K562 (cell line): ENCODE data around the gene SERHL2. TPM values are rescaled to one million over a fixed set of nuclear protein-coding genes. Genes with fewer than 3 reads are reported as not detected.

Source experiments
- ATAC-seq: fragments of 200-7000 bp; cut with Tn5 transposase; 3 replicates; pipeline ENCODE4 v1.9.1; 2020; ENCODE audit warnings: moderate library complexity
- BruUV-seq: library from RNA; stranded (reverse); fragments of 400-500 nt; replicated peaks from 2 replicates; lab custom pipeline; 2021; lab: Mats Ljungman, UMichigan
- CTCF ChIA-PET: fragments of 300-600 bp; formaldehyde crosslinking; extraction: SDS; loops from one replicate; lab custom pipeline; 2021; ENCODE audit warnings: low intra/inter-chr PET ratio; lab: Yijun Ruan, JAX
- POLR2A ChIA-PET: fragments of 300-600, 350-650 bp; sonication (Branson Sonifier 250); formaldehyde crosslinking; extraction: SDS; loops from one replicate; lab custom pipeline; 2021; ENCODE audit warnings: antibody characterized with exemption, inconsistent platforms; lab: Yijun Ruan, JAX
- DNase-seq, 4 experiments: peaks; one replicate each; pipeline versions ENCODE4 v3.0.0 to v3.0.0-alpha.2; 2011 to 2018; ENCODE audit warnings: low spot score in 3 of 4, mixed read lengths in 3 of 4; ENCODE audit errors: extremely low read depth in 1 of 4
- FAIRE-seq: peaks from 2 replicates; lab custom pipeline; 2011; peaks lifted over from hg19 to GRCh38; lab: Jason Lieb, UNC
- H2AFZ ChIP-seq: 2 replicates; pipeline ENCODE4 v1.6.0; 2011; ENCODE audit warnings: low read depth, low read length, control low read depth, inconsistent platforms
- H3K27ac ChIP-seq: fragments of 200-600 bp; 3 replicates; pipeline ENCODE4 v1.8.0; 2011; ENCODE audit warnings: low read depth, mild to moderate bottlenecking, control low read depth, inconsistent platforms, low read length, moderate library complexity, mixed read lengths; ENCODE audit errors: extremely low read depth
- H3K27me3 ChIP-seq, 2 experiments: fragments of 300-600 bp in 1 of 2; 2 replicates in 1 of 2; 3 replicates in 1 of 2; pipeline versions ENCODE4 v1.6.0 to v1.8.0; 2011; ENCODE audit warnings: inconsistent platforms in 2 of 2, low read length in 2 of 2, mild to moderate bottlenecking in 1 of 2, mixed read lengths in 1 of 2, moderate library complexity in 1 of 2; ENCODE audit not compliant: control insufficient read depth in 2 of 2, insufficient read depth in 2 of 2
- H3K36me3 ChIP-seq: fragments of 300-600 bp; 3 replicates; pipeline ENCODE4 v1.8.0; 2011; ENCODE audit warnings: mild to moderate bottlenecking, low read length, inconsistent platforms; ENCODE audit not compliant: control insufficient read depth, insufficient read depth
- H3K4me1 ChIP-seq, 2 experiments: fragments of 200-600 bp in 1 of 2; replicated peaks in 1 of 2; 2 replicates in 1 of 2; 3 replicates in 1 of 2; pipeline versions ENCODE4 v1.5.1 to v1.8.0; 2011; ENCODE audit warnings: inconsistent platforms in 2 of 2, low read length in 2 of 2, mild to moderate bottlenecking in 1 of 2, mixed read lengths in 1 of 2, moderate library complexity in 1 of 2; ENCODE audit not compliant: control insufficient read depth in 2 of 2, insufficient read depth in 2 of 2
- H3K4me2 ChIP-seq: 2 replicates; pipeline ENCODE4 v1.6.1; 2011; ENCODE audit warnings: low read length, control low read depth, inconsistent platforms, mixed read lengths; ENCODE audit not compliant: insufficient read depth
- H3K4me3 ChIP-seq: fragments of 200-600 bp; sonication (generic), shearing (Covaris generic); 2 replicates; pipeline ENCODE4 v1.5.1; 2016; ENCODE audit warnings: control low read depth, inconsistent platforms
- H3K79me2 ChIP-seq: fragments of 200-600 bp; 3 replicates; pipeline ENCODE4 v1.8.0; 2011; ENCODE audit warnings: low read length, inconsistent platforms; ENCODE audit not compliant: control insufficient read depth, insufficient read depth
- H3K9ac ChIP-seq, 2 experiments: 2 replicates each; pipeline versions ENCODE4 v1.6.0 to v1.6.1; 2011; ENCODE audit warnings: low read depth in 2 of 2, low read length in 2 of 2, control low read depth in 1 of 2, inconsistent platforms in 1 of 2, mild to moderate bottlenecking in 1 of 2, mixed read lengths in 1 of 2; ENCODE audit not compliant: insufficient read depth in 1 of 2
- H3K9me1 ChIP-seq: one replicate; pipeline ENCODE4 v1.6.0; 2011; ENCODE audit warnings: inconsistent platforms, mild to moderate bottlenecking, low read length, moderate library complexity; ENCODE audit not compliant: control insufficient read depth, insufficient read depth
- H3K9me3 ChIP-seq: replicated peaks from 2 replicates; pipeline ENCODE4 v1.5.1; 2011; ENCODE audit warnings: low read depth, low read length, inconsistent platforms; ENCODE audit not compliant: control insufficient read depth, insufficient read depth
- H4K20me1 ChIP-seq: replicated peaks from 2 replicates; pipeline ENCODE4 v1.6.1; 2011; ENCODE audit warnings: low read length, inconsistent platforms, mixed read lengths; ENCODE audit not compliant: control insufficient read depth, insufficient read depth
- CREB1 ChIP-seq, 2 experiments: sonication (generic) in 1 of 2; formaldehyde crosslinking in 1 of 2; IDR thresholded peaks; 2 replicates each; pipeline versions ENCODE4 v1.6.1 to v1.8.0; 2012 to 2022; ENCODE audit warnings: inconsistent platforms in 1 of 2, mild to moderate bottlenecking in 1 of 2, missing genetic modification reagents in 1 of 2, moderate library complexity in 1 of 2
- ELK1 ChIP-seq: sonication (generic); formaldehyde crosslinking; IDR thresholded peaks from 2 replicates; pipeline ENCODE4 v1.8.1; 2022; ENCODE audit warnings: missing genetic modification reagents
- GABPA ChIP-seq: fragments of 200-800 bp; sonication (Bioruptor generic); conservative IDR thresholded peaks from 2 replicates; pipeline ENCODE4 v1.6.1; 2016; ENCODE audit warnings: low read depth, missing genetic modification characterization, missing compliant biosample characterization
- HEY1 ChIP-seq: fragments of 250-450 bp; sonication (Bioruptor Pico); IDR thresholded peaks from 2 replicates; pipeline ENCODE4 v1.5.0; 2020; ENCODE audit warnings: mild to moderate bottlenecking, moderate library complexity, borderline replicate concordance
- PHB ChIP-seq: fragments of 250-450 bp; sonication (Bioruptor Pico); IDR thresholded peaks from 2 replicates; pipeline ENCODE4 v1.5.0; 2021
- PTRF ChIP-seq: fragments of 450-650 bp; IDR thresholded peaks from 2 replicates; pipeline ENCODE4 v1.6.1; 2016; ENCODE audit warnings: mild to moderate bottlenecking, missing genetic modification characterization, missing compliant biosample characterization
- SP1 ChIP-seq: sonication (generic); formaldehyde crosslinking; IDR thresholded peaks from 2 replicates; pipeline ENCODE4 v1.8.1; 2022; ENCODE audit warnings: mild to moderate bottlenecking, missing genetic modification reagents
- STAT5A ChIP-seq: IDR thresholded peaks from 2 replicates; pipeline ENCODE4 v1.6.1; 2012; ENCODE audit warnings: low read length, inconsistent platforms, borderline replicate concordance
- TBL1XR1 ChIP-seq, 2 experiments: IDR thresholded peaks; 2 replicates each; pipeline ENCODE4 v1.6.1; 2012; ENCODE audit warnings: improper control_type of control experiment in 2 of 2, low read length in 2 of 2, mild to moderate bottlenecking in 1 of 2
- ZFP91 ChIP-seq: sonication (generic); formaldehyde crosslinking; IDR thresholded peaks from 2 replicates; pipeline ENCODE4 v1.8.0; 2022; ENCODE audit warnings: mild to moderate bottlenecking, missing genetic modification reagents
- ZNF143 ChIP-seq: sonication (generic); formaldehyde crosslinking; IDR thresholded peaks from 2 replicates; pipeline ENCODE4 v1.9.0; 2022; ENCODE audit warnings: mild to moderate bottlenecking, missing genetic modification reagents
- ZNF431 ChIP-seq: sonication (generic); formaldehyde crosslinking; IDR thresholded peaks from 2 replicates; pipeline ENCODE4 v1.8.0; 2022; ENCODE audit warnings: mild to moderate bottlenecking, missing genetic modification reagents
- ZNF696 ChIP-seq: fragments of 250-450 bp; sonication (Bioruptor Pico); conservative IDR thresholded peaks from 2 replicates; pipeline ENCODE4 v1.4.0; 2020; ENCODE audit warnings: mild to moderate bottlenecking, moderate library complexity
- WGBS: fragments of 100-300 bp; shearing (Covaris generic); methylation state at CpG from one replicate; pipeline ENCODE4 v1.1.6; 2016; ENCODE audit warnings: low coverage, mixed read lengths; ENCODE audit not compliant: insufficient coverage; ENCODE audit errors: missing lambda C conversion rate; 5-methylcytosine and 5-hydroxymethylcytosine counted together
- in situ Hi-C: fragments of 300-500 bp; cut with MboI; formaldehyde crosslinking; loops from 4 replicates; pipeline ENCODE4 v1.15.0; 2018; ENCODE audit warnings: inconsistent platforms, mixed read lengths
- intact Hi-C: fragments of 100-400 bp; cut with micrococcal nuclease; formaldehyde crosslinking; loops from 2 replicates; pipeline ENCODE4 v1.14.2; 2022
- polyA plus RNA-seq, 8 experiments: library from polyadenylated mRNA; depleted of rRNA in 4 of 8; stranded (reverse) in 5 of 8; unstranded in 3 of 8; fragments of >200 nt; fragmentation: Nextera tagmentation in 2 of 8; fragmentation: Illumina TruSeq in 1 of 8; extraction: Ambion mirVana in 2 of 8; extraction: Trizol in 1 of 8; gene quantifications; 2 replicates each; pipeline versions ENCODE4 v1.2.1 to v1.2.3, GENCODE V29; 2011 to 2014; ENCODE audit warnings: inconsistent platforms in 1 of 8, missing spikeins in 1 of 8
- total RNA-seq, 7 experiments: library from RNA; depleted of rRNA in 6 of 7; stranded (reverse); fragments of >200 nt in 6 of 7; fragmentation: Illumina TruSeq in 2 of 7; extraction: Trizol in 2 of 7; gene quantifications; 2 replicates each; pipeline versions ENCODE4 v1.2.1 to v1.2.3, GENCODE V29; 2011 to 2021; ENCODE audit warnings: low replicate concordance in 1 of 7
- TF ChIP-seq, protein P1 (sequence below): fragments of 450-650 bp; IDR thresholded peaks from one replicate; pipeline ENCODE4 v1.6.1; 2018; ENCODE audit warnings: mild to moderate bottlenecking, moderate library complexity; ENCODE audit not compliant: partially characterized antibody
- TF ChIP-seq, protein P2 (sequence below), 2 experiments: fragments of 200-800 bp in 1 of 2; sonication (Bioruptor generic) in 1 of 2; sonication (generic) in 1 of 2; formaldehyde crosslinking in 1 of 2; IDR thresholded peaks in 1 of 2; conservative IDR thresholded peaks in 1 of 2; 2 replicates each; pipeline versions ENCODE4 v1.5.0 to v1.6.1; 2016 to 2020; ENCODE audit warnings: missing compliant biosample characterization in 1 of 2, missing genetic modification characterization in 1 of 2, missing genetic modification reagents in 1 of 2

Gene SERHL2
- total and polyA plus RNA-seq, 9 of the 15 experiments (the other 6 are each of a cell fraction or from before 2014, with no cell fraction given), result 19.9 to 62.6 (median 25.2) TPM

DNA sequence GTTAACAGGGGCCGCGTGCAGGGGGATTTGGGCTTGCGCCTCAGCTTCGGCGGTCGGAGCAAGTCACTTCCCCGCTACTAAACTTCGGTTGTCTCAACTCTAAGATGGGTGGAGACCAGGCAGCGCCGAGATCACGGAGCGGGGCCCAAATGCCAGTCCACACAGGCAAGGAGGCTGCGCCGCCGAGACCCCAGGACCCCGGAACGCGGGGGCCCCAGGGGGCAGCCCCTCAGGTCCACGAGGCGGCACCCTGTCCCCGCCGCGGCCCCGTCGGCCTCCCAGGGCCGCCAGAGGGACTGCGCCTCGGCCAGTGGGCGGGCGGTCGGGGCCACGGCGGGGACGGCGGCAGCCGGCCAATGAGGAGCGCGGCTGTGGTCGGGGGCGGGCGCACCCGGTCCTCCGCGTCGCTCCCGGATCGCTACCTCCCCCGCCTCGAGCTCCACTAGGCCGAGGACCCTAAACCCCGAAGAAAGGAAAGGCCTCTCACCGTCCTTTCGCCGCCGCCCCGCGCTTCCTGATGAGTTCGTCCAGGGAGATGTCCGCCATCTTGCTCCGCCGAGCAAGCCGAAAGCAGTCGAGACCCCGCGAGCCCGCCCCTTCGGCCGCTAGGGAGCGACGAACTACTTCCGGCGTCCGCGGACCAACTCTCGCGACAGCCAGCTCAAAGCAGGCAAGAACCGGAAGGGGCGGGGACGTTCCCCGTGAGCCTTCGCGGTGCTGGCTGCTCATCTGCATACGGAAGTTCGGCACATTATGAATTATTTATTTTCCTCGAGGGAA is 60.7 kb downstream of the SERHL2 start, which contains the start of gene POLDIP3:
Gene POLDIP3 (minus strand): TSS at position 572 of the 780 bp plus-strand sequence. CDS start 26 bp downstream, at position 546.
- H3K4me3 ChIP-seq, result peak within 1 kb of the TSS; percentile 61
- peak; percentile 87 for ATAC-seq
- BruUV-seq, result no TSS peak
- peaks cover 15 to 43% of the 10 kb centered on the region in 2 experiments; a peak in 4 of 5 replicates for H3K4me1 ChIP-seq
- H3K9me1 ChIP-seq, result no peaks in the 10 kb centered on the region
- peak within 1 kb of the TSS; percentile 86 for H2AFZ ChIP-seq
- peak within 1 kb of the TSS; percentile 93 to 97 for H3K9ac ChIP-seq
- H3K9me3 ChIP-seq, result no peaks in the 10 kb centered on the region
- peaks cover 50% of the 10 kb centered on the region for H3K79me2 ChIP-seq
- peak; percentile 90 to 96 (median 90) for DNase-seq
- intact Hi-C loops (no loop called here), in situ Hi-C loops (no loop called here)
- H3K4me2 ChIP-seq, result peak within 1 kb of the TSS; percentile 80
- 2% methylated on average over 56 of the region's 85 CpGs for WGBS
- FAIRE-seq, result peak; percentile 96
- H4K20me1 ChIP-seq, result 0 out of 2 replicates have a peak, but pooled peaks cover 17% of the 10 kb centered on the region
- POLR2A ChIA-PET, result interaction anchor here (0.5 to 3.1 kb wide), 44 partner anchors 8 to 1412 kb away, joined by 3 to 46 read pairs (median 4); partner anchors contain the start of genes ATP5MGL, CENPM and CYB5R3
- peaks cover 38% of the 10 kb centered on the region; the same call in 2 of the 3 replicates for H3K36me3 ChIP-seq
- CTCF ChIA-PET, result no interaction called here
- H3K27me3 ChIP-seq, result no peaks in the 10 kb centered on the region
- peak within 1 kb of the TSS; percentile 95 for H3K27ac ChIP-seq
- TF ChIP-seq ZFP91 (CRISPR knock-in tag) (no peak), SP1 (peak; percentile 64; the same call in 1 of the 2 replicates), STAT5A (no peak), PTRF (no peak), TBL1XR1 (IDR thresholded peaks at IDR 0.05; ENCODE audit: low read length in 2 of 2) (no peak), GABPA (tag) (peak; percentile 99), ZNF143 (CRISPR knock-in tag) (peak; percentile 83), HEY1 (no peak), PHB (CRISPR knock-in tag) (no peak), ZNF696 (CRISPR knock-in tag) (no peak), CREB1 (IDR thresholded peaks at IDR 0.05) (no peak), CREB1 (CRISPR knock-in tag; IDR thresholded peaks at IDR 0.05) (0 out of 2 replicates have a peak, but pooled peaks have one; percentile 2), ELK1 (no peak), ZNF431 (no peak)
- TF ChIP-seq, protein P1, sequence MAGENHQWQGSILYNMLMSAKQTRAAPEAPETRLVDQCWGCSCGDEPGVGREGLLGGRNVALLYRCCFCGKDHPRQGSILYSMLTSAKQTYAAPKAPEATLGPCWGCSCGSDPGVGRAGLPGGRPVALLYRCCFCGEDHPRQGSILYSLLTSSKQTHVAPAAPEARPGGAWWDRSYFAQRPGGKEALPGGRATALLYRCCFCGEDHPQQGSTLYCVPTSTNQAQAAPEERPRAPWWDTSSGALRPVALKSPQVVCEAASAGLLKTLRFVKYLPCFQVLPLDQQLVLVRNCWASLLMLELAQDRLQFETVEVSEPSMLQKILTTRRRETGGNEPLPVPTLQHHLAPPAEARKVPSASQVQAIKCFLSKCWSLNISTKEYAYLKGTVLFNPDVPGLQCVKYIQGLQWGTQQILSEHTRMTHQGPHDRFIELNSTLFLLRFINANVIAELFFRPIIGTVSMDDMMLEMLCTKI, result no peak
- TF ChIP-seq, protein P2, sequence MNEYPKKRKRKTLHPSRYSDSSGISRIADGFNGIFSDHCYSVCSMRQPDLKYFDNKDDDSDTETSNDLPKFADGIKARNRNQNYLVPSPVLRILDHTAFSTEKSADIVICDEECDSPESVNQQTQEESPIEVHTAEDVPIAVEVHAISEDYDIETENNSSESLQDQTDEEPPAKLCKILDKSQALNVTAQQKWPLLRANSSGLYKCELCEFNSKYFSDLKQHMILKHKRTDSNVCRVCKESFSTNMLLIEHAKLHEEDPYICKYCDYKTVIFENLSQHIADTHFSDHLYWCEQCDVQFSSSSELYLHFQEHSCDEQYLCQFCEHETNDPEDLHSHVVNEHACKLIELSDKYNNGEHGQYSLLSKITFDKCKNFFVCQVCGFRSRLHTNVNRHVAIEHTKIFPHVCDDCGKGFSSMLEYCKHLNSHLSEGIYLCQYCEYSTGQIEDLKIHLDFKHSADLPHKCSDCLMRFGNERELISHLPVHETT (CRISPR knock-in tag; conservative IDR thresholded peaks at IDR 0.05 in 1 of 2, IDR thresholded peaks at IDR 0.05 in 1 of 2), result 0 out of 4 replicates have a peak, but pooled peaks of 1 of the 2 experiments have one; percentile 52
